ENCODE measurements around the gene TLX1. TPM values are rescaled to one million over a fixed set of nuclear protein-coding genes. Genes with fewer than 3 reads are reported as not detected.
A peak's percentile ranks its signal among the peaks of the same experiment; 100 is the strongest.
"Not testable (repeated sequence)": the region's sequence is repeated elsewhere in the genome, so short reads cannot be mapped to it uniquely, and the experiment has no call there.

TLX1 gene
- total RNA-seq, 1 donor from 2014 or later: not detected

GRCh38 chr10:101151395-101151794 lies 20.3 kb downstream of the TLX1 start:
- DNase-seq (ENCODE audit: low read depth in 2 of 2): no peak

GRCh38 chr10:101152316-101152715 lies 21.2 kb downstream of the TLX1 start:
- no peak for DNase-seq (ENCODE audit: low read depth in 2 of 2)

- DNase-seq (ENCODE audit: low read depth in 2 of 2): not testable (repeated sequence)
Measured at GRCh38 chr10:101154506-101154905, 23.4 kb downstream of the TLX1 start.

GRCh38 chr10:101155896-101156295 lies 24.8 kb downstream of the TLX1 start:
- no peak for DNase-seq (ENCODE audit: low read depth in 2 of 2)

- DNase-seq (ENCODE audit: low read depth in 2 of 2): no peak
Measured at GRCh38 chr10:101157756-101158458, 26.8 kb downstream of the TLX1 start.

GRCh38 chr10:101158459-101159058 lies 27.5 kb downstream of the TLX1 start:
- DNase-seq (ENCODE audit: low read depth in 2 of 2): no peak

GRCh38 chr10:101161494-101162299 lies 30.6 kb downstream of the TLX1 start:
- peak; percentile 73 to 78 for DNase-seq (ENCODE audit: low read depth in 2 of 2)

GRCh38 chr10:101162677-101163076 lies 31.6 kb downstream of the TLX1 start:
- DNase-seq (ENCODE audit: low read depth in 2 of 2): no peak

GRCh38 chr10:101164020-101164419 lies 32.9 kb downstream of the TLX1 start:
- no peak for DNase-seq (ENCODE audit: low read depth in 2 of 2)

GRCh38 chr10:101165736-101166135 lies 34.6 kb downstream of the TLX1 start:
- DNase-seq (ENCODE audit: low read depth in 2 of 2): peak in 1 of 2 donors; percentile 58

GRCh38 chr10:101166430-101166829 lies 35.3 kb downstream of the TLX1 start:
- DNase-seq (ENCODE audit: low read depth in 2 of 2): no peak

- DNase-seq (ENCODE audit: low read depth in 2 of 2): no peak
Measured at GRCh38 chr10:101172741-101173140, 41.6 kb downstream of the TLX1 start.

- no peak for DNase-seq (ENCODE audit: low read depth in 2 of 2)
Measured at GRCh38 chr10:101174319-101174718, 43.2 kb downstream of the TLX1 start.

GRCh38 chr10:101176577-101176976 lies 45.5 kb downstream of the TLX1 start:
- DNase-seq (ENCODE audit: low read depth in 2 of 2): no peak

- no peak for DNase-seq (ENCODE audit: low read depth in 2 of 2)
Measured at GRCh38 chr10:101182936-101183335, 51.8 kb downstream of the TLX1 start.

GRCh38 chr10:101183458-101184183 lies 52.5 kb downstream of the TLX1 start:
- DNase-seq (ENCODE audit: low read depth in 2 of 2): no peak

Other genes with a start within 250 kb of the TLX1 start
- gene SLF2, start 218.3 kb upstream of the TLX1 start, total RNA-seq: 13.1 and 21.2 TPM in 2 replicates
- 0.65 and 0.99 TPM in 2 replicates for gene SEMA4G, start 161.8 kb upstream of the TLX1 start, total RNA-seq
- gene MRPL43, start 143.8 kb upstream of the TLX1 start, total RNA-seq: 45.8 and 46.4 TPM in 2 replicates
- 3.5 and 6.3 TPM in 2 replicates for gene TWNK, start 143.8 kb upstream of the TLX1 start, total RNA-seq
- gene LZTS2, start 131.5 kb upstream of the TLX1 start, total RNA-seq: 28.2 and 29.2 TPM in 2 replicates
- 0.20 and 0.44 TPM in 2 replicates for gene PDZD7, start 100.2 kb upstream of the TLX1 start, total RNA-seq
- gene SFXN3, start 100.1 kb upstream of the TLX1 start, total RNA-seq: 46.4 and 56.0 TPM in 2 replicates
- under 0.01 and 0.44 TPM in 2 replicates for gene KAZALD1, start 69.3 kb upstream of the TLX1 start, total RNA-seq
- not detected in 2 replicates for gene LBX1, start 98.2 kb downstream of the TLX1 start, total RNA-seq
- 7.1 and 7.2 TPM in 2 replicates for gene BTRC, start 222.9 kb downstream of the TLX1 start, total RNA-seq

All from lung microvascular endothelial cell (primary cell).